DOHH2 (cell line): ENCODE results near the gene CLK1.

Experiments
- CTCF ChIP-seq: fragments of 200-600 bp; sonication (generic); IDR thresholded peaks from one replicate; pipeline ENCODE4 v1.5.1; 2014; ENCODE audit warnings: antibody characterized with exemption, mild to moderate bottlenecking, low read depth, low read length; ENCODE audit not compliant: poor library complexity, severe bottlenecking
- EZH2phosphoT487 ChIP-seq: fragments of 200-600 bp; sonication (generic); IDR thresholded peaks from 2 replicates; pipeline ENCODE4 v1.6.1; 2017; ENCODE audit warnings: borderline replicate concordance, mild to moderate bottlenecking, antibody characterized with exemption, low read length, moderate library complexity, mixed read lengths

- TF ChIP-seq CTCF (no peak), EZH2phosphoT487 (no peak)
These were observed 35.2 kb downstream of the CLK1 start for GRCh38 chr2:200829258-200829655.
